HepG2 (cell line): ENCODE results near the gene STC2. TPM values are rescaled to one million over a fixed set of nuclear protein-coding genes. Genes with fewer than 3 reads are reported as not detected.

ENCODE experiments used
- HDAC6 ChIP-seq: fragments of 200-600 bp; sonication (generic); IDR thresholded peaks from 2 replicates; pipeline ENCODE4 v1.7.0; 2017; ENCODE audit warnings: mild to moderate bottlenecking, antibody characterized with exemption, low read length, low read depth
- JUN ChIP-seq: sonication (generic); formaldehyde crosslinking; IDR thresholded peaks from 2 replicates; pipeline ENCODE4 v1.4.0; 2020; ENCODE audit warnings: mild to moderate bottlenecking, missing genetic modification reagents
- KLF6 ChIP-seq: IDR thresholded peaks from 2 replicates; pipeline ENCODE4 v1.8.0; 2016; ENCODE audit warnings: missing biosample characterization, missing genetic modification reagents
- MTA3 ChIP-seq: sonication (generic); formaldehyde crosslinking; IDR thresholded peaks from 2 replicates; pipeline ENCODE4 v1.4.0; 2020; ENCODE audit warnings: missing genetic modification reagents
- PAXIP1 ChIP-seq: sonication (generic); formaldehyde crosslinking; conservative IDR thresholded peaks from 2 replicates; pipeline ENCODE4 v1.4.0; 2020; ENCODE audit warnings: mild to moderate bottlenecking, missing genetic modification reagents, moderate library complexity
- SKIL ChIP-seq: sonication (generic); formaldehyde crosslinking; IDR thresholded peaks from 2 replicates; pipeline ENCODE4 v1.8.0; 2022; ENCODE audit warnings: missing genetic modification reagents, mild to moderate bottlenecking, moderate library complexity, borderline replicate concordance
- SMYD3 ChIP-seq: sonication (generic); formaldehyde crosslinking; IDR thresholded peaks from 2 replicates; pipeline ENCODE4 v1.8.1; 2023; ENCODE audit warnings: mild to moderate bottlenecking, missing genetic modification reagents
- ZBED4 ChIP-seq: sonication (generic); formaldehyde crosslinking; IDR thresholded peaks from 2 replicates; pipeline ENCODE4 v1.4.0; 2020; ENCODE audit warnings: missing genetic modification reagents, borderline replicate concordance
- ZMYM2 ChIP-seq: sonication (generic); formaldehyde crosslinking; IDR thresholded peaks from 2 replicates; pipeline ENCODE4 v1.8.0; 2022; ENCODE audit warnings: mild to moderate bottlenecking, missing genetic modification reagents
- ZNF350 ChIP-seq: sonication (generic); formaldehyde crosslinking; IDR thresholded peaks from 2 replicates; pipeline ENCODE4 v1.4.0; 2020; ENCODE audit warnings: mild to moderate bottlenecking, low read depth, missing genetic modification reagents, borderline replicate concordance
- ZNF510 ChIP-seq: sonication (generic); formaldehyde crosslinking; IDR thresholded peaks from 2 replicates; pipeline ENCODE4 v1.4.0; 2020; ENCODE audit warnings: low read depth, mild to moderate bottlenecking, missing genetic modification reagents
- ZNF512B ChIP-seq: sonication (generic); formaldehyde crosslinking; IDR thresholded peaks from 2 replicates; pipeline ENCODE4 v1.5.1; 2020; ENCODE audit warnings: missing genetic modification reagents, mild to moderate bottlenecking, borderline replicate concordance
- ZNF598 ChIP-seq: sonication (generic); formaldehyde crosslinking; IDR thresholded peaks from 2 replicates; pipeline ENCODE4 v1.5.1; 2020; ENCODE audit warnings: mild to moderate bottlenecking, missing genetic modification reagents, borderline replicate concordance
- ZNF841 ChIP-seq: sonication (generic); formaldehyde crosslinking; IDR thresholded peaks from 2 replicates; pipeline ENCODE4 v1.8.1; 2023; ENCODE audit warnings: missing genetic modification reagents, borderline replicate concordance
- ZSCAN12 ChIP-seq: sonication (generic); formaldehyde crosslinking; IDR thresholded peaks from 2 replicates; pipeline ENCODE4 v1.9.0; 2021; ENCODE audit warnings: mild to moderate bottlenecking, missing genetic modification reagents
- polyA plus RNA-seq, 8 experiments: library from polyadenylated mRNA; depleted of rRNA in 3 of 8; stranded (reverse) in 7 of 8; unstranded in 1 of 8; fragments of >200 nt; fragmentation: Illumina TruSeq in 4 of 8; extraction: Trizol in 4 of 8; gene quantifications; 2 replicates each; pipeline versions ENCODE4 v1.2.1 to v1.2.3, GENCODE V29; 2011 to 2016; ENCODE audit warnings: low read depth in 4 of 8, missing spikeins in 1 of 8, mixed read lengths in 1 of 8; ENCODE audit not compliant: insufficient read depth in 1 of 8
- total RNA-seq, 5 experiments: library from RNA; depleted of rRNA; stranded (reverse); fragments of >200 nt; fragmentation: Illumina TruSeq; extraction: Trizol; gene quantifications; 2 replicates each; pipeline ENCODE4 v1.2.3, GENCODE V29; 2016; ENCODE audit warnings: low read depth in 1 of 5

The STC2 gene
- total and polyA plus RNA-seq, 2 of the 13 experiments (the other 11 are each of a cell fraction or from before 2014, with no cell fraction given), result 27.1 to 69.2 TPM

- TF ChIP-seq ZNF350 (CRISPR knock-in tag), result 0 out of 2 replicates have a peak, but pooled peaks have one; percentile 42
- TF ChIP-seq ZSCAN12 (CRISPR knock-in tag), result no peak
- TF ChIP-seq KLF6, result peak; percentile 80; the same call in 1 of the 2 replicates
- peak; percentile 15; the same call in 1 of the 2 replicates for TF ChIP-seq ZNF841 (CRISPR knock-in tag)
- TF ChIP-seq SMYD3 (CRISPR knock-in tag), result no peak
- no peak for TF ChIP-seq ZNF598 (CRISPR knock-in tag)
- no peak for TF ChIP-seq ZNF510
- TF ChIP-seq ZMYM2, result no peak
- TF ChIP-seq SKIL (CRISPR knock-in tag), result peak; percentile 65; the same call in 1 of the 2 replicates
- TF ChIP-seq ZBED4, result no peak
- TF ChIP-seq MTA3, result no peak
- TF ChIP-seq HDAC6, result no peak
- no peak for TF ChIP-seq ZNF512B (CRISPR knock-in tag)
- peak; percentile 49 for TF ChIP-seq PAXIP1
- TF ChIP-seq JUN (CRISPR knock-in tag), result no peak
These were observed 1.5 kb upstream of the STC2 start (continued) for GRCh38 chr5:173329491-173330337.
